Prostate gland (tissue), 2 donors: ENCODE measurements around the gene INMT. TPM values are rescaled to one million over a fixed set of nuclear protein-coding genes. Genes with fewer than 3 reads are reported as not detected.

Experiments used
- DNase-seq: peaks from one replicate; pipeline ENCODE4 v3.0.0-alpha.2; 2019; ENCODE audit warnings: low spot score
- H3K27ac ChIP-seq, 2 donors: fragments of 200-600 bp; sonication (generic); 2 replicates each; pipeline ENCODE4 v1.5.1; 2017 to 2019
- H3K27me3 ChIP-seq: fragments of 200-600 bp; sonication (generic); replicated peaks from 2 replicates; pipeline ENCODE4 v1.5.1; 2019; ENCODE audit not compliant: insufficient read depth
- H3K36me3 ChIP-seq, 2 donors: fragments of 200-600 bp; sonication (generic); 1 replicate in 1 of 2; 2 replicates in 1 of 2; pipeline versions ENCODE4 v1.5.1 to v1.8.1; 2017 to 2019
- H3K4me1 ChIP-seq: fragments of 200-600 bp; sonication (generic); replicated peaks from 2 replicates; pipeline ENCODE4 v1.5.1; 2019
- H3K4me3 ChIP-seq, 2 donors: fragments of 200-600 bp; sonication (generic); 2 replicates each; pipeline ENCODE4 v1.5.1; 2017 to 2019
- H3K9me3 ChIP-seq: fragments of 200-600 bp; sonication (generic); 2 replicates; pipeline ENCODE4 v1.5.1; 2017
- CTCF ChIP-seq, 4 experiments: fragments of 200-600 bp in 2 of 4; fragments of 450-650 bp in 2 of 4; sonication (generic) in 2 of 4; IDR thresholded peaks; 1 replicate in 3 of 4; 2 replicates in 1 of 4; pipeline ENCODE4 v1.5.1; 2016 to 2019; ENCODE audit warnings: antibody characterized with exemption in 4 of 4, mild to moderate bottlenecking in 2 of 4, moderate library complexity in 2 of 4
- POLR2A ChIP-seq: fragments of 450-650 bp; IDR thresholded peaks from one replicate; pipeline ENCODE4 v1.6.1; 2016; ENCODE audit warnings: antibody characterized with exemption, mild to moderate bottlenecking
- POLR2AphosphoS5 ChIP-seq: sonication (generic); formaldehyde crosslinking; IDR thresholded peaks from one replicate; pipeline ENCODE4 v1.6.1; 2017; ENCODE audit warnings: antibody characterized with exemption
- WGBS: methylation state at CpG from one replicate; pipeline ENCODE4 v1.1.5; 2018; 5-methylcytosine and 5-hydroxymethylcytosine counted together
- intact Hi-C: fragments of 100-400 bp; cut with DNase I; formaldehyde crosslinking; loops from one replicate; pipeline ENCODE4 v1.14.2; 2022
- total RNA-seq, 2 donors: library from RNA; depleted of rRNA; stranded (reverse); fragments of >200 nt; gene quantifications; one replicate each; pipeline ENCODE4 v1.1.0, GENCODE V29; 2016

Gene INMT
- total RNA-seq, 2 donors from 2014 or later, result 41.4 to 132 TPM

GRCh38 chr7:30755384-30756154, 3.6 kb downstream of the INMT start:
- TF ChIP-seq CTCF (IDR thresholded peaks at IDR 0.05) (no peak), POLR2A (no peak), POLR2AphosphoS5 (no peak)
- intact Hi-C loops, result no loop called here
- no peak for DNase-seq
- H3K4me1 ChIP-seq, result no peaks in the 10 kb centered on the region
- WGBS, result 77% methylated on average over 20 of the region's 22 CpGs
- no peaks in the 10 kb centered on the region for H3K9me3 ChIP-seq
- H3K36me3 ChIP-seq, result no peaks in the 10 kb centered on the region
- H3K27me3 ChIP-seq, result no peaks in the 10 kb centered on the region
- no peak overlapping the region for H3K27ac ChIP-seq
- H3K4me3 ChIP-seq, result no peak overlapping the region

- intact Hi-C loops, result no loop called here
- Histone ChIP-seq H3K27me3 (no peaks in the 10 kb centered on the region), H3K4me1 (no peaks in the 10 kb centered on the region), H3K27ac (no peak overlapping the region), H3K9me3 (no peaks in the 10 kb centered on the region), H3K4me3 (no peak overlapping the region), H3K36me3 (no peaks in the 10 kb centered on the region)
- no peak for DNase-seq
- WGBS, result 55% methylated on average over 6 of the region's 6 CpGs
- no peak for TF ChIP-seq POLR2A
- no peak for TF ChIP-seq CTCF (IDR thresholded peaks at IDR 0.05)
- no peak for TF ChIP-seq POLR2AphosphoS5
Measured at GRCh38 chr7:30757342-30757692, 5.4 kb downstream of the INMT start.

- 98% methylated on average over 3 of the region's 3 CpGs for WGBS
- intact Hi-C loops, result no loop called here
- no peaks in the 10 kb centered on the region for H3K27me3 ChIP-seq
- DNase-seq, result no peak
- H3K4me1 ChIP-seq, result no peaks in the 10 kb centered on the region
- H3K36me3 ChIP-seq, result no peaks in the 10 kb centered on the region
- H3K4me3 ChIP-seq, result no peak overlapping the region
- H3K27ac ChIP-seq, result no peak overlapping the region
- H3K9me3 ChIP-seq, result no peaks in the 10 kb centered on the region
- no peak for TF ChIP-seq POLR2AphosphoS5
- no peak for TF ChIP-seq CTCF (IDR thresholded peaks at IDR 0.05)
- no peak for TF ChIP-seq POLR2A
Measured at GRCh38 chr7:30760514-30761213, 8.7 kb downstream of the INMT start.

- peak; percentile 32 for DNase-seq
- no peaks in the 10 kb centered on the region for H3K27me3 ChIP-seq
- no peaks in the 10 kb centered on the region for H3K4me1 ChIP-seq
- intact Hi-C loops, result no loop called here
- H3K27ac ChIP-seq, result no peak overlapping the region
- WGBS, result 37% methylated on average over 13 of the region's 13 CpGs
- H3K36me3 ChIP-seq, result no peaks in the 10 kb centered on the region
- H3K9me3 ChIP-seq, result no peaks in the 10 kb centered on the region
- no peak overlapping the region for H3K4me3 ChIP-seq
- no peak for TF ChIP-seq CTCF (IDR thresholded peaks at IDR 0.05)
- no peak for TF ChIP-seq POLR2A
- no peak for TF ChIP-seq POLR2AphosphoS5
Measured at GRCh38 chr7:30761214-30762156, 9.6 kb downstream of the INMT start.
